NCI-H2107 treated with DMSO at 0.1 percent for 48 hours (cell line): Measurements from ENCODE around the gene SORCS2.
"Not testable (repeated sequence)": the region's sequence is repeated elsewhere in the genome, so short reads cannot be mapped to it uniquely, and the experiment has no call there.

Experiments
- DNase-seq: peaks from one replicate; lab custom pipeline; 2025; ENCODE audit not compliant: unreplicated experiment; lab: John Stamatoyannopoulos, UW

Gene SORCS2

DNA sequence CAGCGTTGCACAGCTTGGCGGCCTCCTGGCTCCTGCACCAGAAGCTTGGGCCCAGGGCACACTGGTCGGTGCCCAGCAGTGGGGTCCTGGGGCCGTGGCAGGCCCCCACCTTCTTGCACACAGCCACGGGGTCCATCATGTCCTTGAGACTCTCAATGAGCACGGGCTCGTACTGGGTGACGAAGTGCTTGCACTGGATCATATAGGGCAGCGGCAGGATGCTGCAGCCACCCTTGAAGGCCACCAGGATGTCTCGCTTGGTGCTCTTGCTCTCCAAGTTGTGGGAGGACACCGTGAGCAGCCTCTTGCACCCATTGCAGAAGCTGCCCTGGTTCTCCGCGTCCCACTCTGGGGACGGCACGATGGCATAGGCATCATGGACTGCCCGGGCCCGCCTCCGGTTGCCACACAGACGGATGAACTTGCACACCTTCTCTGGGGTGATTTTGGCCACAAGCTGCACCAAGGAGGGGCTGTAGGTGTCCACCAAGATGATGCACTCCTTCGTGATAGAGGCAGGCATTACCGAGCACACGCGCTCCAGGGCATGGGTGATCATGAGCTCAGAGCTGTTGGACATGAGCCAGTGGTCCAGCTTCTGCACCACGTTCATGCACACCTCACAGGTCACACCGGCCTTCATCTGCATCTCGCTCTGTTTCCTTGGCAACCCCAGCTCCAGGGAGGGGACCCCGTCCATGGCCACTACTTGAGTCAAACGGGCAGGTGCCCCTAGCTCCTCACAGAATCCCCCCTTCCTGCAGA, 241.2 kb downstream of the SORCS2 start:
- DNase-seq, result no peak

DNA sequence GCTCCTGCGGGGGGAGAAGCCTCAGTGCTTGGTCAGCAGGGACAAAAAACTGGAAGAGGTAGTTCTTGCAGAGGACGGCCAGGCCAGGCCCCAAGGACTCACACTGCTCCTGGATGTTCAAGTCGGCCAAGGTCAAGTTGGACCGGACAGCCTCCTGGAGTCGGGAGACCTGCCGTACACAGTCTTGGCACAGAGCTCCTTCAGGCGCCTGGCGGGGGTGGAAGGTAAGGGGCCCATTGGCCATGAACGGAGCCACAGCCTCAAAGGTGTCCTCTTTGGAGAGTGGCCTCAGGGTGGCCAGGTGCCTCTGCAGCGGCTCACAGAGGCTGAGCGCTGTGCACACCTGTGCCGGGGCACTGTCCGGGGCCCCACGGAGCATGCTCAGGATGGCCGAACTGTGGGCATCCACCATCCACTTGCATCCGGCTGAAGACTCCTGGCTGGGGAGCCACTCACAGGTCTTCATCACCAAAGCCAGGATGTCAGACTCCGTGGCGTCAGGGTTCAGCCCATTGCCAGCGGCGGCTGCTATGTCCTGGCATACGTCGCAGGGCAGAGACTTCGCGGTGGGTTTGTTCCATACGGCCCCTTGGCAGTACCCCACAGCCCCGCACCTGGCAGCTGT, 241.9 kb downstream of the SORCS2 start:
- no peak for DNase-seq

DNA sequence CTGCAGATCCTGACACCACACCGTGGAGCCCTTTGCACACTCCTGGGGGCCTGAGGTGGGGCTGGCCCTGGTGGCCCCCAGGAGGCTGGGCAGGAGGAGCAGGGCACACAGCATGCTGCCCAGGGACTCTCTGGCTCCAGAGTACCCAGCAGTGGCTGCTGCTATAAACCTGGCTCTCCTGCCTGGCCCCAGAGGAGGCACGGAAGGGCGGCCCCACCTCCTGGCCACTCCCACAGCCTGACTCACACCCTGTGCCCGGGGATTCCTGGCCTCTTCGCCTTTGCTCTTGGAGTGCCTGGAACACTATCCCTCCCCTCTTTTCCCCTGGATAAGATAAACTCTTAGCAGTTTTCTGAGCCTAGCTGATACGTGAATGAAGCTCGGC, 242.4 kb downstream of the SORCS2 start, which contains the start of gene PSAPL1:
Gene PSAPL1 (minus strand): TSS at position 165 of the 385 bp plus-strand sequence. CDS start 51 bp downstream, at position 114.
- no peak for DNase-seq

DNA sequence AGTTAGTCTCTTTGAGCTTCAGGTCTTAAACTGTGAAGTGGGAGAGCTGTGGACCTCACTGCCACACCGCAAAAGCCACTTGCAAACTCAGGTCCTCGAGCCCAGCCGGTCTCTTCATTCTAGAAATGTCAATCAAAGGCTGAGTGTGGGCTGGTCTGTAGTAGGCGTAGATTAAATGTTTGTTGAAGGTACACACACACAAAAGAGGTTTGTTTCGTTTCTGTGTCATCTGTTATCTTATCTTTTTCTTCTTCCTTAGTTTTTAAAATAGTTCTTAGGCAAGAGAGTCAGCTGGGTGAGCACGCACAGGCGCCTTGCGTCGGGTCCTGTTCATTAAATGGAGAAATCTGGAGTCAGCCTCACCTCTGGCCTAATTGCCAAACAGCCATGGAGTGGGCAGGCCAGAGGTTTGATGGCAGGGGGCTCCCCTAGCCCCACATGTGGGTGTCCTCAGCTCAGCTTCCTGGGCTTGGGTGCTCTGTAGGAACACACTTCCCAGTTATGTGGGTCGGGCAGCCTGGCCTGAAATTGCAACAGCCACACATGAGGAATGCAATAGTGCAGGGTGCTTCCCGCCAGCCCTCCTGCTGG, 243.2 kb downstream of the SORCS2 start:
- DNase-seq, result no peak

DNA sequence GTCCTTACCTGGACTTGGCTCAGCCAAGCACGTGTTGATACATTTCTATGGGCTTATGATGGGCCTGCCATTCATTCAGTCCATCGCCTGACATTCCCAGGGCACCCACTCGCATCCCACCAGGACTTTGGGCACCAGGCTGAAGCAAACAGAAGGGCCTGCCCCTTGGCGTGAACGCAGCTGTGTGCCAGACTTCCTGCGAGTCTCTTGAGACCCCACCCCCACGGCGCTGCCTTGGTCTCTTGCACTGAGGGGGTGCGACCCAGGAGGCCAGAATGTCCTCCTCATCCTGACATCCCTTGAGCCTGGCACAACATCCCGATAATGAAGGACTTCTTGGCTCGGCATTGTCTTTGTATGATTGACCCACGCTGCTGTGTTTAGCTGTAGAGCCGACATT, 243.9 kb downstream of the SORCS2 start:
- DNase-seq, result no peak

DNA sequence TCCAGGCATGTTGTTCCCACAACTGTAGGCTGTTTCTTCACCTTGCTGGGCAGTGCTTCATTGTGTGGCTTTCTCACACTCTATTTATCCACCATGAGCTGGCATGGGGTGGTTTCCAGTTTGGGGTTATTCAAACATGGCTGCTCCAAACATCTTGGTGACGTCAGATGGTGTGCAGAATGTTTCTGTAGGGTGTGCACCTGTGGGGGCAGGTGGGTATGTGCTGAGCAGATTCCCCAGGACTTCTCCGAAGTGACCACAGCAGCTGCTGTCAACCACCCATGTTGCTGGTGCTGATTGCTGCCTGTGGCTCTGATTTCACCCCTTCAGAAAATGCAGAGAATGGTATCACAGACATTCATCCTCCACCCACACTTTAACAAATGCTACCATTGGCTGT, 247.4 kb downstream of the SORCS2 start:
- no peak for DNase-seq

DNA sequence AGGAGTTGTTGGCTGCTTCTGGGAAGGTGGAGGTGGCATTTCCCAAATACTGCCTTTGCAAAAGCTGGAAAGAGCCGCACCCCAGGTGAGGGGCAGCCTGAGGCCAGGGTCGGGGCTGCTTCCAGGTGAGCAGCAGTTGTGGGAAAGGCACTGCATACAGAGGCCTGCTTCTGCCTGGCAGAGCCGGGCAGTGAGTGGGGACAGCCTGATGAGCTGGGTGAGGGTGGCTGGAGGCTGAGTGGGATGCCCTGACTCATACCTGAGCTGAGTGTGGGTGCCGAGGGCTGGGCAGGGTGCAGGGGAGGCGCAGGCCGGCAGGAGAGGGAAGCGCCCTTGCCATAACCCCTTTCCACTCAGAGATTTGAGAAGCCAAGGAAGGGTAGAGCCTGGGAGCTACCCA, 248.9 kb downstream of the SORCS2 start:
- no peak for DNase-seq

DNA sequence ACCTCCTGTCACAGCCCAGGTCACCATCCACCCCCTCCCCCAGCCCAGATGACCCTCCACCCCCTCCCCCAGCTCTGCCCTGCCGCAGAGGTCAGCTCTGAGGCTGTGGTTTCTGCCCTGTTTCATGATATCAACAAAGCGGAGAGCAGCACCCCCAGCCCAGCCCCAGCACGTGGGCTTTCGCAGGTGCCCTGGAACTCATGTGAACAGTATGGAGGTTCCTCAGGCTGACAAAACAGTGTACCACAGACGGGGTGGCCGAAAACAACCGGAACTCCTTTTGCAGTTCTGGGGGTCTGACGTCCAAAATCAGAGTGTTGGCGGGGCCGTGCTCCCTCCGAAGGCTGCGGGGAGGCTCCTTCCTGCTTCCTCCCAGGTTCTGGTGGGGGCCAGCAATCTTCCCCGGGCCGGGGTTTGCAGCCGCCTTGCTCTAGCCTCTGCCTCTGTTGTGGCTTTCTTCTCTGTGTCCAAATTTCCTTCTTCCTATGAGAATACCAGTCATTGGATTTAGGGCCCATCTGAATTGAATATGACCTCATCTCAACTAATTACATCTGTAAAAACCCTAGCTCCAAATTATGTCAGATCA, 250.3 kb downstream of the SORCS2 start:
- DNase-seq, result no peak

DNA sequence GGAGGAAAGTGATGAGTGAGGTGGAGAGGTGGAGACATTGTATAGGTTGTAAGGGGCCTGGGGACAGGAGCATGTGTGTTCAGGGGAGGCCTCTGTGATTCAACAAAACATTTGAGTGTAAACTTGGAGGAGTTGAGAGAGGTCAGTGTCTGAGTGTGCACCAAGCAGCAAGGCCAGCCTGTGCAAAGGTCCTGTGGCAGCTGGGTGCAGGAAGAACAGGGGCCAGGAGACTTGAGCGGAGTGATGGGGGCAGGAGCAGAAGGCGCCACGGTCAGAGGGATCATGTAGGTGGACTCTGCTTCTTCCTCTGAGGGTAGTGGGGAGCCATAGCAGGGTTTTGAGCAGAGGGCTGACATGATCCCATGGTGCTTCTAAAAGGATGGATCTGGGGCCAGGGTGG, 252.0 kb downstream of the SORCS2 start:
- DNase-seq, result no peak

DNA sequence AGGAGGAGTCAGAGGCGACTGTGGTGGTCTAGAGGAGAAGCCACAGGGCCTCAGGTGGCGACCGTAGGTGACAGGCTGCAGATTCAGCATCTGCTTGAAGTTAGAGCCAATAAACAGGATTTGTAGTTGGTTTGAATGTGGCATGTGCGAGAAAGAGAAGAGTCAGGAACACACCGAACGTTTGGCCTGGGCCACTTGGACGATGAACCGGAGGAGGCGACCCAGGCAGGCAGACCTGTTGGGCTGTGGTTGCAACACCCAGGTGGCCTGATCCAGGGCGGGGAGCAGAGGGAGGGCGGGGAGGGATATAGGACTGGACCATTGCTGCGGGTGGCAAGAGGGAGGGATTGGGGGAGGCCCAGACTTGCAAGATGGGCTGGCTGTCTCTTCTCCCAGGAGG, 252.4 kb downstream of the SORCS2 start:
- DNase-seq, result no peak

DNA sequence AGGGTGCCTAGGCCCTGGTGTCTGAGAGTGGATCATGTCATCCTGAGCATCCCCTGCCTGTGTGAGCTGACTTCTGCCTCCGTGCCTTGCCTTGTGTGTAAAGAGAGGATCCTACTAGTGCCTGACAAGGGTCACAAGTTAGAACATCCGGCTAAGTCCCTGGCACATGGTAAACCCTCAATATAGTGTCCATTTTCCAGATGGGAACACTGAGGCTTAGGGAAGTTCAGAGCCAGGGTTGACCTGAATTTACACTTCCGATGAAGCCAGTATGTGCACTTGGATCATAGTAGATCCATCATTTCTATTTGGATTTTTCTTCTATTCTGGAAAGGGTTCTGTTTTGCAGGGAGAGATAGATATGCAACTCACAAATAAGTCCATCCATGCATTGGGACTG, 254.9 kb downstream of the SORCS2 start:
- DNase-seq, result no peak

DNA sequence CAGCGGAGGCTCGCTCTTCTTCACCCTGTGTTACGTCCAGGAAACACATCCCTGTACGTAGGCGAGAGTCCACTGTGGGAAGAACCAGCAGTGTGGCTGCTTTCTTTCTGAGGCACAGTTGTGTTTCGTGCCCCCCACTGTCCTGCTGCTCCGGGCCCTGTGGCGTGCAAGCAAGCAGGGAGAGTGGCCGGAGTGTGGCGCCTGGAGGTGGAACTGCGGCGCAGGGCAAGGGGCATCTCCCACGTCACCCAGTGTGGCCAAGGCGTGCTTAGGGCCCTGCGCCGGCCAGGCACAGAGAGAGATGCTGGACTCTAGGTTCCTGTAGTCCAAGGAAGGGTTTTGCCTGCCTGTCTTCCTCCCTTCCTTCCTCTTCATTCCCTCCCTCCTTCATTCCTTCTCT, 255.7 kb downstream of the SORCS2 start:
- DNase-seq, result no peak

DNA sequence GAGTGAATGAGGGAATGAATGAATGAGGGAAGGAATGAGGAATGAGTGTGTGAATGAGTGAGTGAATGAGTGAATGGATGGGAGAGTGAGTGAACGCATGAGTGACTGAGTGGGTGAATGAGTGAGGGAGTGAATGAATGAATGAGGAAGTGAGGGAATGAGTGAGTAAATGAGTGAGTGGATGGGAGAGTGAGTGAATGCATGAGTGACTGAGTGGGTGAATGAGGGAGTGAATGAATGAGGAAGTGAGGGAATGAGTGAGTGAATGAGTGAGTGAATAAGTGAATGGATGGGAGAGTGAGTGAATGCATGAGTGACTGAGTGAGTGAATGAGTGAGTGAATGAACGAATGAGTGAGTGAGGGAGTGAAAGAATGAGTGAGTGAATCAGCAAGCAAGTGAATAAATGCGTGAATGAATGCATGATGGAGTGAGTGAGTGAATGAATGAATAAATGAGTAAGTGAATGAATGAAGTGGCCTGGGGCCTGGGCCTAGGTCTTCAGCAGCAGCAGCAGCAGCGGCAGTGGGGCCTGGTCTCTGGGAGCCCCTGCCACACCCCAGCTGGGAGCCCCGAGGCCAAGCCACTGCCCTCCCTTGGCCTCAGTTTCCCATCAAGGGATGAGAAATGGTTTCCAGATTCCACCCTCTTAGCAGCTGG, 258.6 kb downstream of the SORCS2 start:
- no peak for DNase-seq

DNA sequence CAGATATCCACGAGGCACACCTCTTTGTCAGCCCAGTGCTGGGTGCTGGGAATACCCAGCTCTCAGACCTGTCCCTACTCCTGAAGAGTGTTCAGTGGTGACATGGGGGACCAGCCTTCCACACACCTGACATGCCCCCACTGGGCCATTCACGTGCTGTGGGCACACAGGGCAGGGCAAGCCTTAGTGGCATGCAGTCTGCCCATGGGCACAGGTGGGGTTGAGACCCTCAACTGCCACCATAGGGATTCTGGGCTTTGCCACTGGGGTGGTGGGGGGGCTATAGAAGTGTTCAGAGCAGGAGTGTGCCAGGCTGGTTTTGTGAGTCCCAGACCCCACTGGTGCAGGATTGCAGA, 259.1 kb downstream of the SORCS2 start:
- no peak for DNase-seq

DNA sequence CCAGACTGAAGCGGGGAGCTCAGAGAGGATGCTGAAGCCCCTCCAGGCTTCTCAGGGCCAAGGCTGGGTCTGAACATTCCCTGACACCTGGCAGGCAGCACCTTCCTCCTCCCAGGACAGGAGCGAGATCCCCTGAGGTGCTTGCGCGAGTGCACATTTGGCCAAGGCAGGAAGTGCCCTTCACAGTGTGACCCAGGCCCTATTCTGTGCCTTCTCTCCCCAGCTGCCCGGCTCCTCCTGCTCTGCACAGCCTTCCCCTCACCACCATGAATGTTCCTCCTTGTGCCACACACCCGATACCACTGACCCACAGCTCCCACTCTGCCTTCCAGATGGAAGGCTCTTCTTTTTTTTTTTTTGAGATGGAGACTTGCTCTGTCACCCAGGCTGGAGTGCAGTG, 259.5 kb downstream of the SORCS2 start:
- no peak for DNase-seq

DNA sequence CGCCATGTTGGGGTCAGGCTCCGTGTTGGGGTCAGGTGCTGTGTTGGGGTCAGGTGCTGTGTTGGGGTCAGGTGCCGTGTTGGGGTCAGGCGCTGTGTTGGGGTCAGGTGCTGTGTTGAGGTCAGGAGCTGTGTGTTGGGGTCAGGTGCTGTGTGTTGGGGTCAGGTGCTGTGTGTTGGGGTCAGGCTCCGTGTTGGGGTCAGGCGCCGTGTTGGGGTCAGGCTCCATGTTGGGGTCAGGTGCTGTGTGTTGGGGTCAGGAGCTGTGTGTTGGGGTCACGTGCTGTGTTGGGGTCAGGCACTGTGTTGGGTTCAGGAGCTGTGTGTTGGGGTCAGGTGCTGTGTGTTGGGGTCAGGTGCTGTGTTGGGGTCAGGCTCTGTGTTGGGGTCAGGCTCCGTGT, 260.5 kb downstream of the SORCS2 start:
- not testable (repeated sequence) for DNase-seq

DNA sequence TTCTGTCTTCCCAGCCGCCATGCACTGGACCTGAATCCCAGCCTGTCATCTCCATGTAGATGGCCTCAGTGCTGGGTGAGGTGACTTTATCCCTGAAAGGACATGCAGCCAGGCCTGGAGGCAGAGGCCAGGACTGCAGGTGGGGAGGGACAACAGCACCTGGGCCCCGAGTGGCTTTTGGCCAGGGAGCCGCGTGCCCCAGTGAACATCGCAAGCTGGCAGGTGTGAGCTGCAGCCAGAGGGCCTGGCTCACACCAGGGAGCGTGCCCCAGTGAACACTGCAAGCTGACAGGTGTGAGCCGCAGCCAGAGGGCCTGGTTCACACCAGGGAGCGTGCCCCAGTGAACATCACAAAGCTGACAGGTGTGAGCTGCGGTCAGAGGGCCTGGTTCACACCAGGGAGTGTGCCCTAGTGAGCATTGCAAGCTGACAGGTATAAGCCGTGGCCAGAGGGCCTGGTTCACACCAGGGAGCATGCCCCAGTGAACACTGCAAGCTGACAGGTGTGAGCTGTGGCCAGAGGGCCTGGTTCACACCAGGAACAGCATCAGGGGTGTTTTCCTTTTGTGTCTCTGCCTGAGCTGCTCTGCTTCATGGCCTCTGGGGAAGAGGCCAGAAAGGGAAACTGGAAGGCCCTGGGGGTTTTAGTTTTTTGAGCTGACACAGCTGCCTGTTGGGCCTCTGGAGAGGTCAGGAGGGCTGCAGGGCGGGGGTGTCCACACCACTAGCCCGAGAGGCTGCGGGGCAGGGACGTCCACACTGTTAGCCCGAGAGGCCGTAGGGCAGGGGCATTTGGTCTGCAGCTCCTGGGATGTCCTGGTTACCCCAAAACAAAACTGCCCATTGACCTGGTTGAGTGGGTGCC, 265.1 kb downstream of the SORCS2 start:
- DNase-seq, result no peak

DNA sequence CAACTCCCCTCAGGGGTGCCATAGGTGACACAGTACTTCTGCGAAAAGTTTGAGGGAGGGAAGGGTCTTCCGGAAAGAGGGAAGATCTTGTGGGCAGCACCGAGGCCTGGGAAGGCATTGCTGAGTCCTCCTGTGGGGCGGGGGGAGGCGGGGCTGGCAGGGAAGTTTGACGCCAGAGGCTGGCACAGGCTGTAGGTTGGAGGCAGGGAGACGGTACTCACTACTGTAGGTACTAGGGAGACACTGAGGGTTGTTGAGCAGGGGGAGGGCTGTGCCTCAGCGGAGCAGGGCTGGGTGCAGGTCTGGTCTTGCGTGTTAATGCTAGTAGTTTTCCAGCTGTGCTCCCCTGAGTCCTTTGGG, 265.7 kb downstream of the SORCS2 start:
- DNase-seq, result no peak

DNA sequence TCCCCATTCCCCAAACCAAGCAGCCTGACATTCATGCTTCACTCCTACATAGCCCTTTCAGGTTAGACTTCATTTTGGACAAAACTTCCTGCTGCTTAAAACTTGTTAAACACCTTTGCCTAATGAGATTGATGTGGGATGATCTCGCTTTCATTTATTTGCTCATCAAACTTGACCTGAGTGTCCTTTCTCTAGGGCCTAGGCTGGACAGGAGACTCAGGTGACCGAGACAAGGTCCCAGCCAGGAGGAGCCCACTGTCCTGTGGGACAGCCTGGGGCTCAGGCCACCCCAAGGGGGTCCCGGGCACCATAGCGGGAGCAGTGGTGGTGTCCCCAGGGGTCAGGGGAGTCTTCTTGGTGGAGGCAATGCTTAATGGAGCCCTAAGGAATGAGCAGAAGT, 266.1 kb downstream of the SORCS2 start:
- DNase-seq, result no peak

DNA sequence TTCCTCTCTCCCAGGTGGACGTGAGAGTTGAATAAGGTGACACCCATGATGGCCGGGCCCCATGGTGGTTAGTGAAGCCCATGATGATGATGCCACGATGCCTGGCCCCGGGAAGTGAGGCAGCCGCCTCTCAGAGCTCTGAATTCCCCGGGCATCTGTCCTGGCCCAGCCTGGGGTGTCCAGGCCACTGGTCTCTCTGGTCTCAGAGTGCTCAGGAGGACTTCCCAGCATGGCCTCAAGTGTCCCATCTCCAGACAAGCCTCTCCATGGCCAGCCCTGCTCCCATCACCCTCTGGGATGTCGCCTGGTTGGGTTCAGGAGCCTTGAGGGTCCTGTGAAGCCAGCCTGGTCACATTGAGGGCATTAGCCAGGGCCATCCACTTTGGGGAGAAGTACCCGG, 267.1 kb downstream of the SORCS2 start:
- no peak for DNase-seq

DNA sequence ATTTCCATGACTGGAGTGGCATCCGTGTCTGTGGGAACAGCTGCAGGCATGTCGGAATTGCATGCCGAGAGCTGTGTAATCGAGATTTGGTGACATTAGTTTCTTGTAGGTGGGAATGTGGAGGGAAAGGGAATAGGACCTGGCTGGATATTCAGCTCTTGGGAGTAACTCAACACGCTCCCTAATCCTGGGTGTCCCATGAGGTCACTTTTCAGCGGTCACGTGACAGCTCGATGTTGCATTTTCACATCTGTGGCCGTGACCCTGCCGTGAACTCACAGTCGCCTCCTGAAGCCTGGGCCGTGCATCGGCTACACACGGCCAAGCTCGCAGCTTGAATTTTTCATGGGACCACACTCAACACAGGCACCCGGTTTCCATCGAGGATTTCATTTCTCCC, 268.2 kb downstream of the SORCS2 start:
- no peak for DNase-seq
